Measurements from ENCODE around the gene RGS6. TPM values are rescaled to one million over a fixed set of nuclear protein-coding genes. Genes with fewer than 3 reads are reported as not detected.

RGS6 gene
- total and polyA plus RNA-seq, 4 donors = 0.06 to 5.3 (median 0.17) TPM; not detected in 1

- TF ChIP-seq FOXA2 (IDR thresholded peaks at IDR 0.05) = no peak
- TF ChIP-seq GABPA (IDR thresholded peaks at IDR 0.05 in 1 of 2, conservative IDR thresholded peaks at IDR 0.05 in 1 of 2) = no peak
- no peak for TF ChIP-seq FOXA1 (IDR thresholded peaks at IDR 0.05)
- TF ChIP-seq SP1 (IDR thresholded peaks at IDR 0.05) = no peak
- no peak for TF ChIP-seq EGR1 (IDR thresholded peaks at IDR 0.05; ENCODE audit: low read depth in 2 of 2)
- TF ChIP-seq YY1 (IDR thresholded peaks at IDR 0.05) = no peak
- no peak for TF ChIP-seq HNF4A (conservative IDR thresholded peaks at IDR 0.05)
- no peak for TF ChIP-seq RAD21 (IDR thresholded peaks at IDR 0.05)
- TF ChIP-seq TAF1 (conservative IDR thresholded peaks at IDR 0.05) = no peak
- no peak for TF ChIP-seq MAX (IDR thresholded peaks at IDR 0.05)
- no peak for TF ChIP-seq HNF4G (IDR thresholded peaks at IDR 0.05)
- TF ChIP-seq ZBTB33 (IDR thresholded peaks at IDR 0.05) = no peak
- TF ChIP-seq, protein P1, sequence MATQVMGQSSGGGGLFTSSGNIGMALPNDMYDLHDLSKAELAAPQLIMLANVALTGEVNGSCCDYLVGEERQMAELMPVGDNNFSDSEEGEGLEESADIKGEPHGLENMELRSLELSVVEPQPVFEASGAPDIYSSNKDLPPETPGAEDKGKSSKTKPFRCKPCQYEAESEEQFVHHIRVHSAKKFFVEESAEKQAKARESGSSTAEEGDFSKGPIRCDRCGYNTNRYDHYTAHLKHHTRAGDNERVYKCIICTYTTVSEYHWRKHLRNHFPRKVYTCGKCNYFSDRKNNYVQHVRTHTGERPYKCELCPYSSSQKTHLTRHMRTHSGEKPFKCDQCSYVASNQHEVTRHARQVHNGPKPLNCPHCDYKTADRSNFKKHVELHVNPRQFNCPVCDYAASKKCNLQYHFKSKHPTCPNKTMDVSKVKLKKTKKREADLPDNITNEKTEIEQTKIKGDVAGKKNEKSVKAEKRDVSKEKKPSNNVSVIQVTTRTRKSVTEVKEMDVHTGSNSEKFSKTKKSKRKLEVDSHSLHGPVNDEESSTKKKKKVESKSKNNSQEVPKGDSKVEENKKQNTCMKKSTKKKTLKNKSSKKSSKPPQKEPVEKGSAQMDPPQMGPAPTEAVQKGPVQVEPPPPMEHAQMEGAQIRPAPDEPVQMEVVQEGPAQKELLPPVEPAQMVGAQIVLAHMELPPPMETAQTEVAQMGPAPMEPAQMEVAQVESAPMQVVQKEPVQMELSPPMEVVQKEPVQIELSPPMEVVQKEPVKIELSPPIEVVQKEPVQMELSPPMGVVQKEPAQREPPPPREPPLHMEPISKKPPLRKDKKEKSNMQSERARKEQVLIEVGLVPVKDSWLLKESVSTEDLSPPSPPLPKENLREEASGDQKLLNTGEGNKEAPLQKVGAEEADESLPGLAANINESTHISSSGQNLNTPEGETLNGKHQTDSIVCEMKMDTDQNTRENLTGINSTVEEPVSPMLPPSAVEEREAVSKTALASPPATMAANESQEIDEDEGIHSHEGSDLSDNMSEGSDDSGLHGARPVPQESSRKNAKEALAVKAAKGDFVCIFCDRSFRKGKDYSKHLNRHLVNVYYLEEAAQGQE (IDR thresholded peaks at IDR 0.05) = no peak
- no peak for TF ChIP-seq NR2F2 (IDR thresholded peaks at IDR 0.05)
- TF ChIP-seq CTCF (IDR thresholded peaks at IDR 0.05; ENCODE audit: low read depth, low read length, missing input control) = no peak
- TF ChIP-seq JUND (IDR thresholded peaks at IDR 0.05) = no peak
- TF ChIP-seq, protein P2, sequence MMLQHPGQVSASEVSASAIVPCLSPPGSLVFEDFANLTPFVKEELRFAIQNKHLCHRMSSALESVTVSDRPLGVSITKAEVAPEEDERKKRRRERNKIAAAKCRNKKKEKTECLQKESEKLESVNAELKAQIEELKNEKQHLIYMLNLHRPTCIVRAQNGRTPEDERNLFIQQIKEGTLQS (IDR thresholded peaks at IDR 0.05) = no peak
- no peaks in the 10 kb centered on the region for H3K27me3 ChIP-seq (ENCODE audit: control insufficient read depth in 4 of 4, insufficient read depth in 4 of 4, low read length in 3 of 4)
- 96% methylated on average over 3 of the region's 3 CpGs for WGBS
- H3K4me3 ChIP-seq (ENCODE audit: low read depth in 1 of 3, low read length in 3 of 3) = no peak overlapping the region
- no peak overlapping the region for H3K27ac ChIP-seq (ENCODE audit: low read depth in 1 of 2, low read length in 2 of 2)
- H3K9me3 ChIP-seq (ENCODE audit: control insufficient read depth in 4 of 4, low read length in 3 of 4) = no peaks in the 10 kb centered on the region
- no peak overlapping the region for H3K9ac ChIP-seq (ENCODE audit: low read depth in 1 of 2, low read length in 2 of 2)
- DNase-seq (ENCODE audit: low spot score) = no peak
- no peaks in the 10 kb centered on the region for H3K4me1 ChIP-seq (ENCODE audit: control insufficient read depth in 4 of 4, insufficient read depth in 4 of 4, low read length in 3 of 4)
- no peaks in the 10 kb centered on the region for H3K36me3 ChIP-seq (ENCODE audit: control insufficient read depth in 4 of 4, insufficient read depth in 3 of 4, low read depth in 1 of 4, low read length in 3 of 4)
These were observed 673.6 kb downstream of the RGS6 start for GRCh38 chr14:72605921-72606220.

- no peaks in the 10 kb centered on the region for H3K27me3 ChIP-seq (ENCODE audit: control insufficient read depth in 4 of 4, insufficient read depth in 4 of 4, low read length in 3 of 4)
- H3K36me3 ChIP-seq (ENCODE audit: control insufficient read depth in 4 of 4, insufficient read depth in 3 of 4, low read depth in 1 of 4, low read length in 3 of 4) = no peaks in the 10 kb centered on the region
- no peak overlapping the region for H3K27ac ChIP-seq (ENCODE audit: low read depth in 1 of 2, low read length in 2 of 2)
- H3K9ac ChIP-seq (ENCODE audit: low read depth in 1 of 2, low read length in 2 of 2) = no peak overlapping the region
- H3K9me3 ChIP-seq (ENCODE audit: control insufficient read depth in 4 of 4, low read length in 3 of 4) = no peaks in the 10 kb centered on the region
- DNase-seq (ENCODE audit: low spot score) = no peak
- no peak overlapping the region for H3K4me3 ChIP-seq (ENCODE audit: low read depth in 1 of 3, low read length in 3 of 3)
- TF ChIP-seq SP1 (IDR thresholded peaks at IDR 0.05) = no peak
- no peak for TF ChIP-seq NR2F2 (IDR thresholded peaks at IDR 0.05)
- TF ChIP-seq HNF4G (IDR thresholded peaks at IDR 0.05) = no peak
- no peak for TF ChIP-seq GABPA (IDR thresholded peaks at IDR 0.05 in 1 of 2, conservative IDR thresholded peaks at IDR 0.05 in 1 of 2)
- TF ChIP-seq, protein P1 (IDR thresholded peaks at IDR 0.05) = no peak
- TF ChIP-seq CTCF (IDR thresholded peaks at IDR 0.05; ENCODE audit: low read depth, low read length, missing input control) = no peak
- no peak for TF ChIP-seq HNF4A (conservative IDR thresholded peaks at IDR 0.05)
- H3K4me1 ChIP-seq (ENCODE audit: control insufficient read depth in 4 of 4, insufficient read depth in 4 of 4, low read length in 3 of 4) = no peaks in the 10 kb centered on the region
- WGBS = 96% methylated on average over 1 of the region's 1 CpG
These were observed 674.6 kb downstream of the RGS6 start for GRCh38 chr14:72606879-72607278.
